Vagina (tissue), 2 donors: Measurements from ENCODE around the gene SF3B6. TPM values are rescaled to one million over a fixed set of nuclear protein-coding genes. Genes with fewer than 3 reads are reported as not detected.

Experiments
- DNase-seq, 2 donors: peaks; one replicate each; pipeline ENCODE4 v3.0.0-alpha.2; 2017; ENCODE audit errors: extremely low spot score in 2 of 2
- H3K27ac ChIP-seq: fragments of 200-600 bp; sonication (generic); one replicate; pipeline ENCODE4 v1.5.1; 2019
- H3K27me3 ChIP-seq: fragments of 200-600 bp; sonication (generic); one replicate; pipeline ENCODE4 v1.5.1; 2019
- H3K36me3 ChIP-seq, 2 donors: fragments of 200-600 bp; sonication (generic); one replicate each; pipeline ENCODE4 v1.5.1; 2017 to 2019
- H3K4me1 ChIP-seq: fragments of 200-600 bp; sonication (generic); one replicate; pipeline ENCODE4 v1.5.1; 2019
- H3K4me3 ChIP-seq, 2 donors: fragments of 200-600 bp; sonication (generic); 1 replicate in 1 of 2; 2 replicates in 1 of 2; pipeline ENCODE4 v1.5.1; 2016 to 2019
- H3K9me3 ChIP-seq: fragments of 200-600 bp; sonication (generic); one replicate; pipeline ENCODE4 v1.5.1; 2019
- CTCF ChIP-seq, 3 experiments: fragments of 450-650 bp in 2 of 3; fragments of 200-600 bp in 1 of 3; sonication (generic) in 1 of 3; IDR thresholded peaks; one replicate each; pipeline ENCODE4 v1.5.1; 2017 to 2019; ENCODE audit warnings: antibody characterized with exemption in 3 of 3, mild to moderate bottlenecking in 2 of 3, moderate library complexity in 2 of 3
- POLR2A ChIP-seq, 2 donors: fragments of 450-650 bp; IDR thresholded peaks; one replicate each; pipeline ENCODE4 v1.6.1; 2017; ENCODE audit warnings: antibody characterized with exemption in 2 of 2, mild to moderate bottlenecking in 2 of 2, moderate library complexity in 2 of 2
- POLR2AphosphoS5 ChIP-seq, 2 donors: sonication (generic); formaldehyde crosslinking; IDR thresholded peaks; one replicate each; pipeline ENCODE4 v1.9.0; 2017; ENCODE audit warnings: antibody characterized with exemption in 2 of 2, mild to moderate bottlenecking in 2 of 2, low read depth in 1 of 2; ENCODE audit not compliant: insufficient read depth in 1 of 2
- intact Hi-C: fragments of 100-400 bp; cut with DNase I; formaldehyde crosslinking; loops from one replicate; pipeline ENCODE4 v1.15.1; 2023
- total RNA-seq: library from RNA; depleted of rRNA; stranded (reverse); fragments of >200 nt; gene quantifications from one replicate; pipeline ENCODE4 v1.2.3, GENCODE V29; 2016

Gene SF3B6
- total RNA-seq, 1 donor from 2014 or later: 82.3 TPM

GRCh38 chr2:24076849-24077534 lies 866 bp upstream of the SF3B6 start:
- peak overlapping the region; percentile 66 to 87 for H3K4me3 ChIP-seq
- no peaks in the 10 kb centered on the region for H3K9me3 ChIP-seq
- H3K4me1 ChIP-seq: peaks cover 25% of the 10 kb centered on the region
- H3K27ac ChIP-seq: peak overlapping the region; percentile 94
- no peak for DNase-seq
- intact Hi-C loops: no loop called here
- TF ChIP-seq POLR2AphosphoS5 (IDR thresholded peaks at IDR 0.05; ENCODE audit: insufficient read depth in 1 of 2, low read depth in 1 of 2): peak in 1 of 2 donors; percentile 53
- no peak for TF ChIP-seq POLR2A (IDR thresholded peaks at IDR 0.05)
- TF ChIP-seq CTCF (IDR thresholded peaks at IDR 0.05): no peak
- no peaks in the 10 kb centered on the region for H3K27me3 ChIP-seq
- H3K36me3 ChIP-seq: peaks cover 0 to 23% of the 10 kb centered on the region in 2 donors

- DNase-seq: no peak
- intact Hi-C loops: no loop called here
- H3K27ac ChIP-seq: peak overlapping the region; percentile 94
- H3K27me3 ChIP-seq: no peaks in the 10 kb centered on the region
- peaks cover 25% of the 10 kb centered on the region for H3K4me1 ChIP-seq
- TF ChIP-seq CTCF (IDR thresholded peaks at IDR 0.05) (no peak), POLR2AphosphoS5 (IDR thresholded peaks at IDR 0.05; ENCODE audit: insufficient read depth in 1 of 2, low read depth in 1 of 2) (no peak), POLR2A (IDR thresholded peaks at IDR 0.05) (no peak)
- H3K36me3 ChIP-seq: peaks cover 0 to 25% of the 10 kb centered on the region in 2 donors
- H3K9me3 ChIP-seq: no peaks in the 10 kb centered on the region
- H3K4me3 ChIP-seq: peak overlapping the region; percentile 66 to 87
These were observed 867 bp downstream of the SF3B6 start for GRCh38 chr2:24075259-24075658.

- Histone ChIP-seq H3K36me3 (peaks cover 0 to 30% of the 10 kb centered on the region in 2 donors), H3K27ac (no peak overlapping the region), H3K27me3 (no peaks in the 10 kb centered on the region), H3K9me3 (no peaks in the 10 kb centered on the region), H3K4me1 (peaks cover 25% of the 10 kb centered on the region), H3K4me3 (no peak overlapping the region)
- no peak for DNase-seq
- TF ChIP-seq CTCF (IDR thresholded peaks at IDR 0.05): no peak
- TF ChIP-seq POLR2A (IDR thresholded peaks at IDR 0.05): no peak
- TF ChIP-seq POLR2AphosphoS5 (IDR thresholded peaks at IDR 0.05; ENCODE audit: insufficient read depth in 1 of 2, low read depth in 1 of 2): no peak
- intact Hi-C loops: no loop called here
These were observed 2.3 kb downstream of the SF3B6 start for GRCh38 chr2:24073816-24074215.

GRCh38 chr2:24072259-24072658 lies 3.9 kb downstream of the SF3B6 start:
- H3K4me3 ChIP-seq: no peak overlapping the region
- H3K36me3 ChIP-seq: peaks cover 0 to 45% of the 10 kb centered on the region in 2 donors
- no peak for TF ChIP-seq POLR2AphosphoS5 (IDR thresholded peaks at IDR 0.05; ENCODE audit: insufficient read depth in 1 of 2, low read depth in 1 of 2)
- TF ChIP-seq POLR2A (IDR thresholded peaks at IDR 0.05): no peak
- no peak for TF ChIP-seq CTCF (IDR thresholded peaks at IDR 0.05)
- no peaks in the 10 kb centered on the region for H3K27me3 ChIP-seq
- H3K9me3 ChIP-seq: no peaks in the 10 kb centered on the region
- intact Hi-C loops: no loop called here
- no peak for DNase-seq
- peaks cover 18% of the 10 kb centered on the region for H3K4me1 ChIP-seq
- no peak overlapping the region for H3K27ac ChIP-seq

GRCh38 chr2:24065341-24065740 lies 10.8 kb downstream of the SF3B6 start:
- no peak overlapping the region for H3K27ac ChIP-seq
- H3K9me3 ChIP-seq: no peaks in the 10 kb centered on the region
- no peak overlapping the region for H3K4me3 ChIP-seq
- DNase-seq: no peak
- intact Hi-C loops: no loop called here
- TF ChIP-seq CTCF (IDR thresholded peaks at IDR 0.05): no peak
- no peaks in the 10 kb centered on the region for H3K4me1 ChIP-seq
- peaks cover 0 to 37% of the 10 kb centered on the region in 2 donors for H3K36me3 ChIP-seq
- H3K27me3 ChIP-seq: no peaks in the 10 kb centered on the region
